Upper lobe of right lung (tissue), 1 donor: ENCODE measurements around the gene SEC14L2. TPM values are rescaled to one million over a fixed set of nuclear protein-coding genes. Genes with fewer than 3 reads are reported as not detected.
"Not testable (repeated sequence)": the region's sequence is repeated elsewhere in the genome, so short reads cannot be mapped to it uniquely, and the experiment has no call there.

Source experiments
- ATAC-seq: fragments of 200-7000 bp; cut with Tn5 transposase; one replicate; pipeline ENCODE4 v1.9.1; 2020; ENCODE audit warnings: mild to moderate bottlenecking, moderate library complexity
- DNase-seq: peaks from one replicate; pipeline ENCODE4 v3.0.0-alpha.2; 2020
- H3K27ac ChIP-seq: fragments of 200-600 bp; one replicate; pipeline ENCODE4 v1.8.0; 2022
- H3K27me3 ChIP-seq: fragments of 200-600 bp; one replicate; pipeline ENCODE4 v1.8.0; 2022; ENCODE audit warnings: mild to moderate bottlenecking
- H3K36me3 ChIP-seq: fragments of 200-600 bp; one replicate; pipeline ENCODE4 v1.8.0; 2022
- H3K4me1 ChIP-seq: fragments of 200-600 bp; one replicate; pipeline ENCODE4 v1.8.0; 2022
- H3K4me3 ChIP-seq: fragments of 200-600 bp; one replicate; pipeline ENCODE4 v1.8.0; 2022; ENCODE audit warnings: mild to moderate bottlenecking
- H3K9me3 ChIP-seq: fragments of 200-600 bp; one replicate; pipeline ENCODE4 v1.8.0; 2022
- CTCF ChIP-seq: fragments of 200-600 bp; IDR thresholded peaks from one replicate; pipeline ENCODE4 v1.8.0; 2022; ENCODE audit warnings: antibody characterized with exemption
- intact Hi-C: fragments of 100-400 bp; cut with DNase I; formaldehyde crosslinking; loops from one replicate; pipeline ENCODE4 v1.11.0; 2022
- total RNA-seq: library from RNA; stranded (reverse); fragmentation: NEBNext Ultra II Directional; extraction: Animal tissue kit (Norgen Biotek cat#: 25700); gene quantifications from one replicate; pipeline ENCODE4 v1.2.1, GENCODE V29; 2021
- donor health status: DM: no; HTN: yes; CAD: no; lungs with severe emphysema.

Gene SEC14L2
- total RNA-seq, 1 donor from 2014 or later: 7.1 TPM

GRCh38 chr22:30397656-30398635, 1.1 kb downstream of the SEC14L2 start:
- ATAC-seq: no peak
- DNase-seq: no peak
- Histone ChIP-seq H3K27ac (no peak overlapping the region), H3K27me3 (no peaks in the 10 kb centered on the region), H3K4me3 (peak overlapping the region; percentile 64), H3K9me3 (no peaks in the 10 kb centered on the region), H3K36me3 (no peaks in the 10 kb centered on the region), H3K4me1 (peaks cover 16% of the 10 kb centered on the region)
- intact Hi-C loops: loop anchor here (10.0 kb wide), 1 partner anchor 293 kb away; no protein-coding TSS in a partner anchor
- no peak for TF ChIP-seq CTCF

GRCh38 chr22:30398685-30399680, 2.2 kb downstream of the SEC14L2 start:
- intact Hi-C loops: loop anchor here (10.0 kb wide), 1 partner anchor 294 kb away; no protein-coding TSS in a partner anchor
- ATAC-seq (no peak), DNase-seq (no peak)
- Histone ChIP-seq H3K9me3 (no peaks in the 10 kb centered on the region), H3K36me3 (no peaks in the 10 kb centered on the region), H3K27ac (no peak overlapping the region), H3K4me1 (peaks cover 13% of the 10 kb centered on the region), H3K27me3 (no peaks in the 10 kb centered on the region), H3K4me3 (no peak overlapping the region)
- TF ChIP-seq CTCF: no peak

GRCh38 chr22:30399718-30400117, 2.9 kb downstream of the SEC14L2 start:
- H3K4me3 ChIP-seq: no peak overlapping the region
- H3K27me3 ChIP-seq: no peaks in the 10 kb centered on the region
- ATAC-seq (no peak), DNase-seq (no peak)
- H3K36me3 ChIP-seq: no peaks in the 10 kb centered on the region
- no peak for TF ChIP-seq CTCF
- intact Hi-C loops: loop anchor here (10.0 kb wide), 1 partner anchor 295 kb away; no protein-coding TSS in a partner anchor
- H3K9me3 ChIP-seq: no peaks in the 10 kb centered on the region
- H3K4me1 ChIP-seq: peaks cover 13% of the 10 kb centered on the region
- no peak overlapping the region for H3K27ac ChIP-seq

GRCh38 chr22:30400159-30400558, 3.3 kb downstream of the SEC14L2 start:
- TF ChIP-seq CTCF: no peak
- Histone ChIP-seq H3K36me3 (no peaks in the 10 kb centered on the region), H3K9me3 (no peaks in the 10 kb centered on the region), H3K27ac (no peak overlapping the region), H3K4me1 (peaks cover 13% of the 10 kb centered on the region), H3K27me3 (no peaks in the 10 kb centered on the region), H3K4me3 (no peak overlapping the region)
- ATAC-seq: no peak
- intact Hi-C loops: no loop called here
- DNase-seq: no peak

- H3K27me3 ChIP-seq, ATAC-seq, H3K27ac ChIP-seq, H3K9me3 ChIP-seq, DNase-seq, H3K36me3 ChIP-seq, intact Hi-C loops, H3K4me3 ChIP-seq: not testable (repeated sequence)
- peaks cover 13% of the 10 kb centered on the region for H3K4me1 ChIP-seq
Observed at GRCh38 chr22:30401024-30401423, 4.2 kb downstream of the SEC14L2 start.
